HEK293 (cell line): ENCODE measurements around the gene OPN5.

Source experiments
- CTCF ChIA-PET: fragments of 350-600 bp; formaldehyde crosslinking; extraction: SDS; loops from one replicate; lab custom pipeline; 2021; ENCODE audit warnings: antibody characterized with exemption; lab: Yijun Ruan, JAX
- POLR2A ChIA-PET: fragments of 300-600 bp; formaldehyde crosslinking; extraction: SDS; loops from one replicate; lab custom pipeline; 2020; ENCODE audit warnings: antibody characterized with exemption, inconsistent platforms; lab: Yijun Ruan, JAX
- H3K27ac ChIP-seq: fragments of 200-500 bp; sonication (Bioruptor generic); 2 replicates; pipeline ENCODE4 v1.5.1; 2014; ENCODE audit warnings: low read depth, low read length, control low read depth, inconsistent platforms; ENCODE audit errors: extremely low read depth
- H3K36me3 ChIP-seq, 2 experiments: fragments of 200-500 bp in 1 of 2; sonication (Bioruptor generic) in 1 of 2; 1 replicate in 1 of 2; 2 replicates in 1 of 2; pipeline ENCODE4 v1.5.1; 2014 to 2017; ENCODE audit warnings: inconsistent platforms in 2 of 2, low read length in 2 of 2; ENCODE audit not compliant: control insufficient read depth in 2 of 2, insufficient read depth in 1 of 2
- H3K4me1 ChIP-seq: fragments of 200-500 bp; sonication (Bioruptor generic); 2 replicates; pipeline ENCODE4 v1.5.1; 2014; ENCODE audit warnings: mild to moderate bottlenecking, low read length, inconsistent platforms; ENCODE audit not compliant: control insufficient read depth, insufficient read depth
- H3K4me3 ChIP-seq: 2 replicates; pipeline ENCODE4 v1.5.1; 2011; ENCODE audit warnings: low read depth, mild to moderate bottlenecking, control low read depth, low read length, moderate library complexity
- H3K9me3 ChIP-seq: fragments of 200-500 bp; sonication (Bioruptor generic); 2 replicates; pipeline ENCODE4 v1.5.1; 2014; ENCODE audit warnings: low read depth, low read length, inconsistent platforms; ENCODE audit not compliant: control insufficient read depth, insufficient read depth
- AEBP2 ChIP-seq: fragments of 450-650 bp; formaldehyde crosslinking; IDR thresholded peaks from 2 replicates; pipeline ENCODE4 v1.5.1; 2016; ENCODE audit warnings: missing biosample characterization, missing genetic modification characterization, borderline replicate concordance
- FEZF1 ChIP-seq: fragments of 450-650 bp; formaldehyde crosslinking; IDR thresholded peaks from 2 replicates; pipeline ENCODE4 v1.5.1; 2016; ENCODE audit warnings: missing biosample characterization, missing genetic modification characterization
- RBAK ChIP-seq: fragments of 450-650 bp; formaldehyde crosslinking; IDR thresholded peaks from 2 replicates; pipeline ENCODE4 v1.5.1; 2016; ENCODE audit warnings: missing biosample characterization, missing genetic modification characterization
- SALL2 ChIP-seq: fragments of 450-650 bp; formaldehyde crosslinking; IDR thresholded peaks from 2 replicates; pipeline ENCODE4 v1.5.0; 2017; ENCODE audit warnings: missing biosample characterization, mild to moderate bottlenecking, missing genetic modification characterization, borderline replicate concordance
- SCRT2 ChIP-seq: fragments of 450-650 bp; formaldehyde crosslinking; IDR thresholded peaks from 2 replicates; pipeline ENCODE4 v1.5.1; 2016; ENCODE audit warnings: missing biosample characterization, missing genetic modification characterization
- SETDB1 ChIP-seq: IDR thresholded peaks from one replicate; pipeline ENCODE4 v1.6.1; 2017; ENCODE audit warnings: mild to moderate bottlenecking, low read length, moderate library complexity, mixed read lengths; ENCODE audit not compliant: insufficient read length
- ZNF114 ChIP-seq: fragments of 450-650 bp; formaldehyde crosslinking; IDR thresholded peaks from 2 replicates; pipeline ENCODE4 v1.5.0; 2017; ENCODE audit warnings: missing biosample characterization, missing genetic modification characterization
- ZNF202 ChIP-seq: fragments of 450-650 bp; formaldehyde crosslinking; IDR thresholded peaks from 2 replicates; pipeline ENCODE4 v1.5.1; 2016; ENCODE audit warnings: missing biosample characterization, missing genetic modification characterization, borderline replicate concordance
- ZNF214 ChIP-seq: fragments of 450-650 bp; formaldehyde crosslinking; IDR thresholded peaks from 2 replicates; pipeline ENCODE4 v1.5.1; 2017; ENCODE audit warnings: missing biosample characterization, mild to moderate bottlenecking, missing genetic modification characterization, borderline replicate concordance
- ZNF416 ChIP-seq: fragments of 450-650 bp; formaldehyde crosslinking; IDR thresholded peaks from 2 replicates; pipeline ENCODE4 v1.5.1; 2016; ENCODE audit warnings: missing biosample characterization, missing genetic modification characterization
- ZNF510 ChIP-seq: fragments of 450-650 bp; formaldehyde crosslinking; IDR thresholded peaks from 2 replicates; pipeline ENCODE4 v1.5.1; 2018; ENCODE audit warnings: mild to moderate bottlenecking, missing genetic modification characterization, missing biosample characterization; ENCODE audit not compliant: insufficient replicate concordance
- ZNF544 ChIP-seq: fragments of 450-650 bp; formaldehyde crosslinking; IDR thresholded peaks from 2 replicates; pipeline ENCODE4 v1.5.0; 2017; ENCODE audit warnings: missing biosample characterization, missing genetic modification characterization
- ZNF677 ChIP-seq: fragments of 450-650 bp; IDR thresholded peaks from 2 replicates; pipeline ENCODE4 v1.5.0; 2018; ENCODE audit warnings: missing biosample characterization, mild to moderate bottlenecking, missing genetic modification characterization, moderate library complexity
- ZNF692 ChIP-seq: fragments of 450-650 bp; formaldehyde crosslinking; IDR thresholded peaks from 2 replicates; pipeline ENCODE4 v1.5.1; 2016; ENCODE audit warnings: missing biosample characterization, missing genetic modification characterization
- ZSCAN5A ChIP-seq: fragments of 450-650 bp; formaldehyde crosslinking; IDR thresholded peaks from 2 replicates; pipeline ENCODE4 v1.5.1; 2016; ENCODE audit warnings: missing biosample characterization, missing genetic modification characterization
- TF ChIP-seq, protein P1 (sequence below): sonication (generic); formaldehyde crosslinking; IDR thresholded peaks from 2 replicates; pipeline ENCODE4 v1.8.1; 2022; ENCODE audit warnings: mild to moderate bottlenecking, moderate library complexity, missing genetic modification reagents
- TF ChIP-seq, protein P2 (sequence below): fragments of 450-650 bp; formaldehyde crosslinking; IDR thresholded peaks from 2 replicates; pipeline ENCODE4 v1.5.1; 2016; ENCODE audit warnings: missing biosample characterization, missing genetic modification characterization, borderline replicate concordance

Gene OPN5

DNA sequence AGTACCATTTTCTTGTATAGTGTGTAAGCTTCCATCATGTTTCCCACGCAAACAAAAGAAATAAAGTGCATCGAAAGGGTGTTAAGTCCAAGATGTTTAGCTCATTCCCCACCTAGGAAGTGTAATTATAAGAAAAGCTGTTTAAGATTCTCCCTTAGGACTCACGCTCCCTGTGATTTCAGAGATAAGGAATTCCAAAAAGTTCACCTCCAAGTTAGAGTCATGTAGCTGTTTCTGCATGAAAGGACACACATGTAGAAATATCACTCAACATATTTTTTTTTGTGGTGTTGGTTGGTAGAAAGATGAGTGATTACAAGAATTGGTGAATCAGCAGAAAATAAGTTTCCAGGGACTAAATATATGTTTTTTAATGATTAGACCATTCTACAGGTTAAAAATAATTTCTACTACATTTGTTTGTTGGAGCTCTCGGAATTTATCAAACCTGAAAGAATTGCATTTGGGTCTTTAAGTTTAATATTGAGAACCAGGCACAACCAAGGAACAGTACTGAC lies 10.4 kb downstream of the OPN5 start:
- Histone ChIP-seq H3K36me3 (no peaks in the 10 kb centered on the region), H3K4me3 (no peak overlapping the region), H3K27ac (no peak overlapping the region), H3K4me1 (no peaks in the 10 kb centered on the region), H3K9me3 (no peaks in the 10 kb centered on the region)
- TF ChIP-seq SETDB1 (no peak), SCRT2 (tag by site-specific recombination) (no peak), ZNF510 (tag by site-specific recombination) (no peak), ZNF692 (no peak), ZSCAN5A (tag by site-specific recombination) (no peak), ZNF114 (tag by site-specific recombination) (no peak), ZNF416 (tag by site-specific recombination) (no peak), RBAK (tag by site-specific recombination) (no peak), AEBP2 (tag by site-specific recombination) (no peak), ZNF202 (tag by site-specific recombination) (no peak)
- TF ChIP-seq, protein P1, sequence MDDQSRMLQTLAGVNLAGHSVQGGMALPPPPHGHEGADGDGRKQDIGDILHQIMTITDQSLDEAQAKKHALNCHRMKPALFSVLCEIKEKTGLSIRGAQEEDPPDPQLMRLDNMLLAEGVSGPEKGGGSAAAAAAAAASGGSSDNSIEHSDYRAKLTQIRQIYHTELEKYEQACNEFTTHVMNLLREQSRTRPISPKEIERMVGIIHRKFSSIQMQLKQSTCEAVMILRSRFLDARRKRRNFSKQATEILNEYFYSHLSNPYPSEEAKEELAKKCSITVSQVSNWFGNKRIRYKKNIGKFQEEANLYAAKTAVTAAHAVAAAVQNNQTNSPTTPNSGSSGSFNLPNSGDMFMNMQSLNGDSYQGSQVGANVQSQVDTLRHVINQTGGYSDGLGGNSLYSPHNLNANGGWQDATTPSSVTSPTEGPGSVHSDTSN (CRISPR knock-in tag) = no peak
- TF ChIP-seq, protein P2, sequence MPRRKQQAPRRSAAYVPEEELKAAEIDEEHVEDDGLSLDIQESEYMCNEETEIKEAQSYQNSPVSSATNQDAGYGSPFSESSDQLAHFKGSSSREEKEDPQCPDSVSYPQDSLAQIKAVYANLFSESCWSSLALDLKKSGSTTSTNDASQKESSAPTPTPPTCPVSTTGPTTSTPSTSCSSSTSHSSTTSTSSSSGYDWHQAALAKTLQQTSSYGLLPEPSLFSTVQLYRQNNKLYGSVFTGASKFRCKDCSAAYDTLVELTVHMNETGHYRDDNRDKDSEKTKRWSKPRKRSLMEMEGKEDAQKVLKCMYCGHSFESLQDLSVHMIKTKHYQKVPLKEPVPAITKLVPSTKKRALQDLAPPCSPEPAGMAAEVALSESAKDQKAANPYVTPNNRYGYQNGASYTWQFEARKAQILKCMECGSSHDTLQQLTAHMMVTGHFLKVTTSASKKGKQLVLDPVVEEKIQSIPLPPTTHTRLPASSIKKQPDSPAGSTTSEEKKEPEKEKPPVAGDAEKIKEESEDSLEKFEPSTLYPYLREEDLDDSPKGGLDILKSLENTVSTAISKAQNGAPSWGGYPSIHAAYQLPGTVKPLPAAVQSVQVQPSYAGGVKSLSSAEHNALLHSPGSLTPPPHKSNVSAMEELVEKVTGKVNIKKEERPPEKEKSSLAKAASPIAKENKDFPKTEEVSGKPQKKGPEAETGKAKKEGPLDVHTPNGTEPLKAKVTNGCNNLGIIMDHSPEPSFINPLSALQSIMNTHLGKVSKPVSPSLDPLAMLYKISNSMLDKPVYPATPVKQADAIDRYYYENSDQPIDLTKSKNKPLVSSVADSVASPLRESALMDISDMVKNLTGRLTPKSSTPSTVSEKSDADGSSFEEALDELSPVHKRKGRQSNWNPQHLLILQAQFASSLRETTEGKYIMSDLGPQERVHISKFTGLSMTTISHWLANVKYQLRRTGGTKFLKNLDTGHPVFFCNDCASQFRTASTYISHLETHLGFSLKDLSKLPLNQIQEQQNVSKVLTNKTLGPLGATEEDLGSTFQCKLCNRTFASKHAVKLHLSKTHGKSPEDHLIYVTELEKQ (tag by site-specific recombination) = no peak
- ChIA-PET CTCF (interaction anchor here (0.6 to 1.0 kb wide), 4 partner anchors 18 to 84 kb away, joined by 3 to 4 read pairs (median 3); no protein-coding TSS in a partner anchor), POLR2A (no interaction called here)

DNA sequence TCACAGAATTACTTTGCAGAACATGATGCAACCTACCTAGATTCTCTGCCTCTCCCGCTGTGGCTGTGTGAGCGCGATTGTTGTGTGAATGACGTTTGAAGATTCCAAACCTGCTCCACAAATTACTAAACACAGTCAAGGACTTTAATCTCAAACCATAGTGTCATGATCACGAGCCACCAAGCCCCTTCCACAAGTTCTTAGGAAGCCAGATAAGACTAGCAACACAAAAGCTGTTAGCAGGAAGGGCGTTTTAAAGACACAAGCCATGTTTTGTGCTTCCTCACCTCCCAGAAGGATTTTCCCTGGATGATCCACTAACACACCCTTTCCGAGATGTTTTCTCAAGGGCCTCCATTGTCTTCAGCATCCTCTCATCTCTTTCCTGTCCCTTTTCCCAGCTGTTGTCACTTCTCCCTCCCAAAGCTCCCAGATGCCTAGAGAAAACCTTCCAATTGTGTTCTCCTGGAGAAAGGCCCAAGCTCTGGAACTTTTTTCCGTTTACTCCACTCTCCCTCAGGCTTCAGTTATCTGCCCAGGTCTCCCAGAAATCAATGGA lies 12.8 kb downstream of the OPN5 start:
- Histone ChIP-seq H3K36me3 (no peaks in the 10 kb centered on the region), H3K4me1 (no peaks in the 10 kb centered on the region), H3K4me3 (no peak overlapping the region), H3K9me3 (no peaks in the 10 kb centered on the region)
- POLR2A ChIA-PET = no interaction called here
- TF ChIP-seq SALL2 = no peak
- TF ChIP-seq FEZF1 = no peak
- no peak for TF ChIP-seq ZNF214 (tag by site-specific recombination)
- peak; percentile 70; the same call in 1 of the 2 replicates for TF ChIP-seq ZNF677 (tag by site-specific recombination)
- no peak for TF ChIP-seq ZNF544 (tag by site-specific recombination)
- TF ChIP-seq, all 188 proteins: peak for 1
- no peak overlapping the region for H3K27ac ChIP-seq
- CTCF ChIA-PET = no interaction called here
